ENCODE data around the gene KDM3A. TPM values are rescaled to one million over a fixed set of nuclear protein-coding genes. Genes with fewer than 3 reads are reported as not detected.

Gene KDM3A
- total and polyA plus RNA-seq, 2 of the 8 experiments (the other 6 are each of a cell fraction or from before 2014, with no cell fraction given): 15.8 to 29.2 TPM

- H3K36me3 ChIP-seq (ENCODE audit: control insufficient read depth in 2 of 4, insufficient read depth in 4 of 4, low read length in 3 of 4): peaks cover 13 to 53% (median 42%) of the 10 kb centered on the region in 4 experiments; a peak in 7 of 8 replicates
- H4K91ac ChIP-seq (replicated peaks; ENCODE audit: insufficient read length, low read length): no peak overlapping the region
- WGBS, 2 experiments (ENCODE audit: extremely low coverage in 1 of 2, insufficient coverage in 1 of 2, insufficient read length in 1 of 2, insufficient replicate concordance in 2 of 2, low coverage in 1 of 2, low lambda C conversion rate in 2 of 2, missing lambda C conversion rate in 1 of 2): 94% methylated on average over 7 of the region's 7 CpGs; no CpG with 5 or more reads in 1 of the 2 experiments
- H3K23me2 ChIP-seq (ENCODE audit: low read depth, low read length): no peaks in the 10 kb centered on the region; the same call in 1 of the 2 replicates
- H3K18ac ChIP-seq (ENCODE audit: extremely low read depth, low read length): no peak overlapping the region
- no peak overlapping the region for H2BK5ac ChIP-seq (ENCODE audit: low read depth, low read length)
- peaks cover 3% of the 10 kb centered on the region in 2 experiments for H4K20me1 ChIP-seq (replicated peaks in 1 of 2; ENCODE audit: control insufficient read depth in 1 of 2, insufficient read depth in 2 of 2, low read length in 2 of 2)
- H3K4me1 ChIP-seq (replicated peaks in 1 of 4; ENCODE audit: control insufficient read depth in 3 of 4, insufficient read depth in 4 of 4, low read length in 3 of 4): no peaks in the 10 kb centered on the region
- H3K4me2 ChIP-seq (ENCODE audit: insufficient read depth in 1 of 2, low read depth in 2 of 2, low read length in 2 of 2): no peak overlapping the region
- no peak overlapping the region for H4K8ac ChIP-seq (ENCODE audit: extremely low read depth, insufficient read depth, low read length)
- no peaks in the 10 kb centered on the region for H3K79me2 ChIP-seq (ENCODE audit: control insufficient read depth in 1 of 2, insufficient read depth in 2 of 2, low read length in 2 of 2)
- no peak overlapping the region for H2BK12ac ChIP-seq (ENCODE audit: low read depth, low read length)
- POLR2A ChIA-PET (ENCODE audit: partially characterized antibody): interaction anchor here (1.2 kb wide), 1 partner anchor 14 kb away, joined by 4 read pairs; no protein-coding TSS in a partner anchor
- no peak overlapping the region for H3K4ac ChIP-seq (replicated peaks; ENCODE audit: insufficient read length, low read depth, low read length)
- no peak overlapping the region for H3K56ac ChIP-seq (replicated peaks; ENCODE audit: insufficient read length, low read depth, low read length)
- H3K9ac ChIP-seq (replicated peaks in 1 of 4; ENCODE audit: extremely low read depth in 1 of 4, low read depth in 3 of 4, low read length in 3 of 4): no peak overlapping the region
- TF ChIP-seq PHF8 (conservative IDR thresholded peaks at IDR 0.05; ENCODE audit: low read depth, low read length) (no peak), TAF7 (optimal IDR thresholded peaks at IDR 0.05; ENCODE audit: borderline replicate concordance, low read depth, low read length) (no peak)
- peaks cover 0 to 1% (median 0%) of the 10 kb centered on the region in 4 experiments; a peak in 1 of 7 replicates for H3K27me3 ChIP-seq (replicated peaks in 1 of 4; ENCODE audit: control insufficient read depth in 3 of 4, extremely low read depth in 1 of 4, insufficient read depth in 3 of 4, low read length in 3 of 4)
- DNase-seq (ENCODE audit: low read depth in 1 of 2, low spot score in 2 of 2): no peak
- H2AFZ ChIP-seq (ENCODE audit: low read length): no peak overlapping the region
- H3K14ac ChIP-seq (ENCODE audit: insufficient read length): no peak overlapping the region
- H3K23ac ChIP-seq (ENCODE audit: insufficient read length): no peak overlapping the region
- H2BK20ac ChIP-seq (ENCODE audit: low read length): no peak overlapping the region
- H4K5ac ChIP-seq (ENCODE audit: insufficient read length, low read depth, low read length): no peak overlapping the region
- no peak overlapping the region for H2AK5ac ChIP-seq (ENCODE audit: low read depth, low read length)
- H3K4me3 ChIP-seq (ENCODE audit: extremely low read depth in 1 of 4, insufficient read depth in 2 of 4, low read depth in 3 of 4, low read length in 4 of 4): no peak overlapping the region
- no peaks in the 10 kb centered on the region for H3K79me1 ChIP-seq (ENCODE audit: low read depth, low read length)
- CTCF ChIA-PET (ENCODE audit: partially characterized antibody): interaction anchor here (0.6 to 3.0 kb wide), 6 partner anchors 9 to 95 kb away, joined by 3 to 9 read pairs (median 3); no protein-coding TSS in a partner anchor
- H2BK15ac ChIP-seq (ENCODE audit: low read length): no peak overlapping the region
- H2BK120ac ChIP-seq (replicated peaks; ENCODE audit: low read depth, low read length): no peak overlapping the region
- FAIRE-seq: no peak
- no peaks in the 10 kb centered on the region for H3K9me3 ChIP-seq (ENCODE audit: insufficient read depth in 2 of 2, low read depth in 1 of 2, low read length in 1 of 2)
- no peak overlapping the region for H3K27ac ChIP-seq (ENCODE audit: low read depth, low read length)
Observed at GRCh38 chr2:86468162-86469033, 27.2 kb downstream of the KDM3A start.
